T47D (cell line): ENCODE measurements around the gene CHGA.

Experiments used
- DNase-seq, 2 experiments: peaks; one replicate each; pipeline versions ENCODE4 v3.0.0 to v3.0.0-alpha.2; 2011 to 2012; ENCODE audit warnings: low read depth in 1 of 2, low spot score in 1 of 2
- JUND ChIP-seq: IDR thresholded peaks from 2 replicates; pipeline ENCODE4 v1.6.1; 2012; ENCODE audit warnings: low read depth
- in situ Hi-C: cut with HindIII; loops from 2 replicates; pipeline ENCODE4 v1.10.0; 2016; ENCODE audit warnings: low sequenced_read_pairs, low pct_unique_long_range_greater_than_20kb

CHGA gene

GRCh38 chr14:92945959-92946846 is 23.3 kb downstream of the CHGA start:
- DNase-seq = peak in 1 of 2 experiments; percentile 90
- TF ChIP-seq JUND = no peak
- in situ Hi-C loops = no loop called here

- in situ Hi-C loops = no loop called here
- no peak for TF ChIP-seq JUND
- no peak for DNase-seq
These were observed 24.0 kb downstream of the CHGA start for GRCh38 chr14:92946847-92947545.

GRCh38 chr14:92948647-92949046 is 25.7 kb downstream of the CHGA start:
- DNase-seq = no peak
- in situ Hi-C loops = no loop called here
- no peak for TF ChIP-seq JUND

GRCh38 chr14:92949496-92950192 is 26.7 kb downstream of the CHGA start:
- no peak for DNase-seq
- in situ Hi-C loops = no loop called here
- no peak for TF ChIP-seq JUND

GRCh38 chr14:92950193-92950540 is 27.2 kb downstream of the CHGA start:
- TF ChIP-seq JUND = no peak
- in situ Hi-C loops = no loop called here

GRCh38 chr14:92950773-92951172 is 27.8 kb downstream of the CHGA start:
- no peak for TF ChIP-seq JUND
- in situ Hi-C loops = no loop called here
- no peak for DNase-seq

More at GRCh38 chr14:92950193-92950540, 27.2 kb downstream of the CHGA start:
- DNase-seq = no peak

- no peak for TF ChIP-seq JUND
- DNase-seq = no peak
- in situ Hi-C loops = no loop called here
These were observed 28.3 kb downstream of the CHGA start for GRCh38 chr14:92951261-92951660.

GRCh38 chr14:92951912-92952471 is 29.0 kb downstream of the CHGA start:
- in situ Hi-C loops = no loop called here
- no peak for TF ChIP-seq JUND
- DNase-seq = peak; percentile 72 to 88

- in situ Hi-C loops = no loop called here
- DNase-seq = no peak
- TF ChIP-seq JUND = no peak
These were observed 29.7 kb downstream of the CHGA start for GRCh38 chr14:92952481-92953298.

- TF ChIP-seq JUND = no peak
- no peak for DNase-seq
- in situ Hi-C loops = no loop called here
These were observed 30.6 kb downstream of the CHGA start for GRCh38 chr14:92953526-92953925.

- DNase-seq = no peak
- no peak for TF ChIP-seq JUND
- in situ Hi-C loops = no loop called here
These were observed 32.0 kb downstream of the CHGA start for GRCh38 chr14:92954933-92955332.

- no peak for DNase-seq
- no peak for TF ChIP-seq JUND
- in situ Hi-C loops = no loop called here
These were observed 32.4 kb downstream of the CHGA start for GRCh38 chr14:92955381-92955780.
